Epithelial cell of esophagus (primary cell): Measurements from ENCODE around the gene PLD6.
A peak's percentile ranks its signal among the peaks of the same experiment; 100 is the strongest.
"Not testable (repeated sequence)": the region's sequence is repeated elsewhere in the genome, so short reads cannot be mapped to it uniquely, and the experiment has no call there.

Experiments
- DNase-seq: peaks from one replicate; pipeline ENCODE4 v3.0.0; 2010; ENCODE audit warnings: low read depth
- H3K4me3 ChIP-seq: 2 replicates; pipeline ENCODE4 v1.5.1; 2011; ENCODE audit warnings: mild to moderate bottlenecking, low read length, control low read depth
- TF ChIP-seq, protein P1 (sequence below): IDR thresholded peaks from 2 replicates; pipeline ENCODE4 v1.5.1; 2011; ENCODE audit warnings: low read depth, mild to moderate bottlenecking, low read length, control low read depth, inconsistent platforms; ENCODE audit not compliant: insufficient read depth; ENCODE audit errors: missing control alignments

PLD6 gene, protein sequence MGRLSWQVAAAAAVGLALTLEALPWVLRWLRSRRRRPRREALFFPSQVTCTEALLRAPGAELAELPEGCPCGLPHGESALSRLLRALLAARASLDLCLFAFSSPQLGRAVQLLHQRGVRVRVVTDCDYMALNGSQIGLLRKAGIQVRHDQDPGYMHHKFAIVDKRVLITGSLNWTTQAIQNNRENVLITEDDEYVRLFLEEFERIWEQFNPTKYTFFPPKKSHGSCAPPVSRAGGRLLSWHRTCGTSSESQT

GRCh38 chr17:17206124-17206912, at the start of gene PLD6:
Gene PLD6 (minus strand): TSS chr17:17206333. CDS start chr17:17206286, 47 bp downstream.
- peak; percentile 77 for DNase-seq

DNA sequence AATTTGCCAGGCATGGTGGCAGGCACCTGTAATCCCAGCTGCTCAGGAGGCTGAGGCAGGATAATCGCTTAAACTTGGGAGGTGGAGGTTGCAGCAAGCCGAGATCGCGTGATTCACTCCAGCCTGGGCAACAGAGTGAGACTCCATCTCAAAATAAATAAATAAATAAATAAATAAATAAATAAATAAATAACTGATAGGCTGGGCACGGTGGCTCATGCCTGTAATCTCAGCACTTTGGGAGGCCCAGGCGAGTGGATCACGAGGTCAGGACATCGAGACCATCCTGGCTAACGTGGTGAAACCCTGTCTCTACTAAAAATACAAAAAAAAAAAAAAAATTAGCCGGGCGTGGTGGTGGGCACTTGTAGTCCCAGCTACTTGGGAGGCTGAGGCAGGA, 49.6 kb upstream of the PLD6 start:
- not testable (repeated sequence) for DNase-seq, H3K4me3 ChIP-seq

More at GRCh38 chr17:17206124-17206912, at the start of gene PLD6:
- TF ChIP-seq, protein P1, sequence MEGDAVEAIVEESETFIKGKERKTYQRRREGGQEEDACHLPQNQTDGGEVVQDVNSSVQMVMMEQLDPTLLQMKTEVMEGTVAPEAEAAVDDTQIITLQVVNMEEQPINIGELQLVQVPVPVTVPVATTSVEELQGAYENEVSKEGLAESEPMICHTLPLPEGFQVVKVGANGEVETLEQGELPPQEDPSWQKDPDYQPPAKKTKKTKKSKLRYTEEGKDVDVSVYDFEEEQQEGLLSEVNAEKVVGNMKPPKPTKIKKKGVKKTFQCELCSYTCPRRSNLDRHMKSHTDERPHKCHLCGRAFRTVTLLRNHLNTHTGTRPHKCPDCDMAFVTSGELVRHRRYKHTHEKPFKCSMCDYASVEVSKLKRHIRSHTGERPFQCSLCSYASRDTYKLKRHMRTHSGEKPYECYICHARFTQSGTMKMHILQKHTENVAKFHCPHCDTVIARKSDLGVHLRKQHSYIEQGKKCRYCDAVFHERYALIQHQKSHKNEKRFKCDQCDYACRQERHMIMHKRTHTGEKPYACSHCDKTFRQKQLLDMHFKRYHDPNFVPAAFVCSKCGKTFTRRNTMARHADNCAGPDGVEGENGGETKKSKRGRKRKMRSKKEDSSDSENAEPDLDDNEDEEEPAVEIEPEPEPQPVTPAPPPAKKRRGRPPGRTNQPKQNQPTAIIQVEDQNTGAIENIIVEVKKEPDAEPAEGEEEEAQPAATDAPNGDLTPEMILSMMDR = no peak
- H3K4me3 ChIP-seq = peak within 1 kb of the TSS; percentile 62

- H3K4me3 ChIP-seq = no peak overlapping the region
- DNase-seq = no peak
- TF ChIP-seq, protein P1 = no peak
Observed at GRCh38 chr17:17254036-17254435, 47.9 kb upstream of the PLD6 start.

- DNase-seq = no peak
- H3K4me3 ChIP-seq = no peak overlapping the region
- TF ChIP-seq, protein P1 = no peak
Observed at GRCh38 chr17:17253406-17253805, 47.3 kb upstream of the PLD6 start.

DNA sequence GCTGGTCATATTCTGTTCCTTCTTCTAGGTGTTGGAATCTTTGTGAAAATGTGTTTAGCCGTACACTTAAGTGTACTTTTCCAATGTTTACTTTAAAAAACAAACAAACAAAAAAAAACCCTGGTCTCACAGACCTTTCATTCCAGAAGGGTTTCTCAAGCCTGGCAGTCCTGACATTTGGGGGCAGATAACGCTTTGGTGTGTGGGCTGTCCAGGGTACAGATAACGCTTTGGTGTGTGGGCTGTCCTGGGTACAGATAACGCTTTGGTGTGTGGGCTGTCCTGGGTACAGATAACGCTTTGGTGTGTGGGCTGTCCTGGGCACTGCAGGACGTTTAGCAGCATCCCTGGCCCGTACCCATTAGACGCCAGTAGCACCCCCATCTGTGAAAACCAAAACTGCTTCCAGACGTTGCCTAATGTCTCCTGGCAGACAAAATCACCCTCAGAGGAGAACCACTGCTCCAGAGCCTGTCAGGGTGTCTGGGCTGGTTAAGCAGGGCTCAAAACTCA, 46.1 kb upstream of the PLD6 start:
- no peak overlapping the region for H3K4me3 ChIP-seq
- TF ChIP-seq, protein P1 = no peak
- no peak for DNase-seq

DNA sequence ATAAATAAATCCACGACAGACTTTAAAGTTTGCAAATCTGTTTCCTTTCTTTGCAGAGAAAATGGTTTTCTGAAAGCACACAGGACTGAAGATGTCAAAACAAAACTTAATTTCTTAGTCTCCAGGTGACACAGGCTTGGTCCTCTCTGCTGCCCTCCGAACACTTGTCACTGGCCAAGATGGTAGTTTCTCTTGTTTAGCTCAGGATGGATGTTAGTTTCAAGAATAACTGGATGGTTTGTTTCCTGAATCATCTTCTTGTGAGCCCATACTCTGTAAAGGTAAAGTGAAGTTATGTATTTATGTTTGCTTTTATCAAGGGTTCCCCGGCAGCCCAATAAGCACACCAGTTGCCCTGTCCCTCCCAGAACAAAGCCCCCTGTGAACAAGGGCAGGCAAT, 40.7 kb upstream of the PLD6 start:
- H3K4me3 ChIP-seq = no peak overlapping the region
- TF ChIP-seq, protein P1 = no peak
- no peak for DNase-seq

DNA sequence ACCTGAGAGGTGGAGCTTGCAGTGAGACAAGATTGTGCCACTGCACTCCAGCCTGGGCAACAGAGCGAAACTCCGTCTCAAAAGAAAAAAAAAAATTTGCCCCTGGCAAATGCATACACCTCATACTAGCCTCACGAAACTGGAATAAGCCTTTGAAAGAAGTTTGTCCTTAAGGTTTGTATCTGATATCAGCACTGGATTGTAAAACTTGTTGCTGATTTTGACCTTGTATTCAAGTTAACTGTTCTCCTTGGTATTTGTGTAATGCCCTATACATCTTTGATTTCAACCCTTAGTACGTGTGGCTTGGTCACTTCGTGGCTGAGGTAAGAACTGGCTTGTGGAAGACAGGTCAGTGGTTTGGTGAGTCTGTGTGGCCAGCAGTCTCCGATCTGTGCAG, 37.0 kb upstream of the PLD6 start:
- TF ChIP-seq, protein P1 = no peak
- no peak for DNase-seq
- H3K4me3 ChIP-seq = no peak overlapping the region
